ENCODE measurements around the gene KISS1R.

DNA sequence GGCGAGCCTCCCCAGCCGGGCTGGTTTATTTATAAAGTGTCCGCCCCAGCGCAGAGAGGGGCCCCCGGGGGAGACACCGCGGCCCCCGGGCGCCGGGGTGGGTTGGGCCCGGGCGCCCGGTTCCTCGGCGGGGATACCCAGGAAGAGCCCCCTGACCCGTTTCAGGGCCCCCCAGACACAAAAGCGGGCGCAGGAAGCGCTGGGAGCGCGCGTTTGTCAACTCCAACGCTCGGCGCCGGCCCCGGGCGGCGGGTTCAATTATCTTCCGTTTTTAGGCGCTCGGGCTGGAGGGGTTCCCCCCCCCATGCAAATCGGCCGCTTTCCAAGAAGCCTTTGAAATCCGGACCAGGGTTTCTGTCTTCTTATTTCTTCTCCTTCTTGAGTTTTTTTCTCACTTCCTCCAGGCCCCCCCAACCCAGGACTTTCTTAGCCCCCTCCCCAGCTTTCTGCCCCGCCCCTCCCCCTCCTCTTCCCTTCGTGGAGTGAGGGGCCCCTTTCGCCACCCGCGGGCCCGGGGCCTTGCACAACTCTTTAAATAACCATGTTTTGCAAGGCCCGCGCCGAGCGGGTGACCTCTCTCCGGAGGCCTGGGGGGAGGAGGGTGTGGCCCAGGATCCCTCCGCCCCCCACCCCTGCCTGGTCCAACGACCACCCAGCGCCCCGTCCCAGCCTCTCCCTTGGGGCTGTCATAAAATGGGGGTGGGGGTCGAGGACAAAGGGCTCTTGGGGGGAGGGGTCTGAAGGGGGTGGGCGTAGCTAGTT lies 9.6 kb downstream of the KISS1R start:
- TF ChIP-seq, protein P1, sequence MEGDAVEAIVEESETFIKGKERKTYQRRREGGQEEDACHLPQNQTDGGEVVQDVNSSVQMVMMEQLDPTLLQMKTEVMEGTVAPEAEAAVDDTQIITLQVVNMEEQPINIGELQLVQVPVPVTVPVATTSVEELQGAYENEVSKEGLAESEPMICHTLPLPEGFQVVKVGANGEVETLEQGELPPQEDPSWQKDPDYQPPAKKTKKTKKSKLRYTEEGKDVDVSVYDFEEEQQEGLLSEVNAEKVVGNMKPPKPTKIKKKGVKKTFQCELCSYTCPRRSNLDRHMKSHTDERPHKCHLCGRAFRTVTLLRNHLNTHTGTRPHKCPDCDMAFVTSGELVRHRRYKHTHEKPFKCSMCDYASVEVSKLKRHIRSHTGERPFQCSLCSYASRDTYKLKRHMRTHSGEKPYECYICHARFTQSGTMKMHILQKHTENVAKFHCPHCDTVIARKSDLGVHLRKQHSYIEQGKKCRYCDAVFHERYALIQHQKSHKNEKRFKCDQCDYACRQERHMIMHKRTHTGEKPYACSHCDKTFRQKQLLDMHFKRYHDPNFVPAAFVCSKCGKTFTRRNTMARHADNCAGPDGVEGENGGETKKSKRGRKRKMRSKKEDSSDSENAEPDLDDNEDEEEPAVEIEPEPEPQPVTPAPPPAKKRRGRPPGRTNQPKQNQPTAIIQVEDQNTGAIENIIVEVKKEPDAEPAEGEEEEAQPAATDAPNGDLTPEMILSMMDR (conservative IDR thresholded peaks at IDR 0.05; ENCODE audit: low read depth, low read length): no peak
- TF ChIP-seq, protein P2, sequence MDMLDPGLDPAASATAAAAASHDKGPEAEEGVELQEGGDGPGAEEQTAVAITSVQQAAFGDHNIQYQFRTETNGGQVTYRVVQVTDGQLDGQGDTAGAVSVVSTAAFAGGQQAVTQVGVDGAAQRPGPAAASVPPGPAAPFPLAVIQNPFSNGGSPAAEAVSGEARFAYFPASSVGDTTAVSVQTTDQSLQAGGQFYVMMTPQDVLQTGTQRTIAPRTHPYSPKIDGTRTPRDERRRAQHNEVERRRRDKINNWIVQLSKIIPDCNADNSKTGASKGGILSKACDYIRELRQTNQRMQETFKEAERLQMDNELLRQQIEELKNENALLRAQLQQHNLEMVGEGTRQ (IDR thresholded peaks at IDR 0.05; ENCODE audit: low read depth, low read length): no peak
- peak; percentile 5; the same call in 1 of the 2 replicates for TF ChIP-seq POLR2A (IDR thresholded peaks at IDR 0.05; ENCODE audit: low read depth, low read length)
- no peak for TF ChIP-seq FOS (IDR thresholded peaks at IDR 0.05; ENCODE audit: low read depth, low read length)
- no peak for TF ChIP-seq RFX5 (IDR thresholded peaks at IDR 0.05; ENCODE audit: low read depth, low read length)
- TF ChIP-seq, protein P3, sequence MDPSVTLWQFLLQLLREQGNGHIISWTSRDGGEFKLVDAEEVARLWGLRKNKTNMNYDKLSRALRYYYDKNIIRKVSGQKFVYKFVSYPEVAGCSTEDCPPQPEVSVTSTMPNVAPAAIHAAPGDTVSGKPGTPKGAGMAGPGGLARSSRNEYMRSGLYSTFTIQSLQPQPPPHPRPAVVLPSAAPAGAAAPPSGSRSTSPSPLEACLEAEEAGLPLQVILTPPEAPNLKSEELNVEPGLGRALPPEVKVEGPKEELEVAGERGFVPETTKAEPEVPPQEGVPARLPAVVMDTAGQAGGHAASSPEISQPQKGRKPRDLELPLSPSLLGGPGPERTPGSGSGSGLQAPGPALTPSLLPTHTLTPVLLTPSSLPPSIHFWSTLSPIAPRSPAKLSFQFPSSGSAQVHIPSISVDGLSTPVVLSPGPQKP (IDR thresholded peaks at IDR 0.05; ENCODE audit: borderline replicate concordance, low read depth, low read length): no peak
- peak; percentile 65 for TF ChIP-seq CEBPB (IDR thresholded peaks at IDR 0.05; ENCODE audit: low read depth, low read length)
- TF ChIP-seq RAD21 (IDR thresholded peaks at IDR 0.05; ENCODE audit: low read length): no peak
- TF ChIP-seq RCOR1 (IDR thresholded peaks at IDR 0.05; ENCODE audit: insufficient replicate concordance, low read length): no peak
- TF ChIP-seq SMC3 (IDR thresholded peaks at IDR 0.05; ENCODE audit: low read depth, low read length): no peak
- no peak for TF ChIP-seq NFE2L2 (IDR thresholded peaks at IDR 0.05; ENCODE audit: low read depth, low read length)

Data from IMR-90 (cell line).